Activated CD4-positive, alpha-beta T cell treated with anti-CD3 and anti-CD28 coated beads, Interleukin-2, amount 50 U/mL, for 48 hours (primary cell): ENCODE data around the gene TTLL6.

ENCODE experiments used
- DNase-seq, 2 experiments: peaks; one replicate each; pipeline ENCODE4 v3.0.0-alpha.2; 2020

TTLL6 gene

GRCh38 chr17:48757524-48757961 is 59.5 kb downstream of the TTLL6 start:
- DNase-seq, result no peak

- no peak for DNase-seq
Measured at GRCh38 chr17:48756830-48757251, 60.2 kb downstream of the TTLL6 start.

GRCh38 chr17:48755356-48755755 is 61.7 kb downstream of the TTLL6 start:
- DNase-seq, result no peak

GRCh38 chr17:48754500-48755261 is 62.3 kb downstream of the TTLL6 start:
- no peak for DNase-seq

GRCh38 chr17:48753794-48754499 is 63.1 kb downstream of the TTLL6 start:
- no peak for DNase-seq

GRCh38 chr17:48752399-48753288 is 64.4 kb downstream of the TTLL6 start:
- DNase-seq, result no peak

- no peak for DNase-seq
Measured at GRCh38 chr17:48751733-48752398, 65.2 kb downstream of the TTLL6 start.

- no peak for DNase-seq
Measured at GRCh38 chr17:48751172-48751571, 65.9 kb downstream of the TTLL6 start.

GRCh38 chr17:48749621-48750553 is 67.1 kb downstream of the TTLL6 start:
- no peak for DNase-seq

GRCh38 chr17:48748718-48749566 is 68.1 kb downstream of the TTLL6 start:
- no peak for DNase-seq

GRCh38 chr17:48747445-48748363 is 69.3 kb downstream of the TTLL6 start:
- no peak for DNase-seq

- DNase-seq, result no peak
Measured at GRCh38 chr17:48746916-48747444, 70.0 kb downstream of the TTLL6 start.

- DNase-seq, result no peak
Measured at GRCh38 chr17:48745381-48746275, 71.4 kb downstream of the TTLL6 start.

- DNase-seq, result no peak
Measured at GRCh38 chr17:48740537-48740936, 76.5 kb downstream of the TTLL6 start.

- no peak for DNase-seq
Measured at GRCh38 chr17:48738803-48739526, 78.1 kb downstream of the TTLL6 start.

- DNase-seq, result no peak
Measured at GRCh38 chr17:48738424-48738802, 78.6 kb downstream of the TTLL6 start.

- DNase-seq, result no peak
Measured at GRCh38 chr17:48737330-48738043, 79.5 kb downstream of the TTLL6 start.
